MM.1S (cell line): ENCODE measurements around the gene HMHB1.

Experiments
- DNase-seq: peaks from one replicate; pipeline ENCODE4 v3.0.0-alpha.2; 2015
- H2AFZ ChIP-seq: fragments of 300-600 bp; sonication (generic); 2 replicates; pipeline ENCODE4 v1.6.0; 2016; ENCODE audit warnings: antibody characterized with exemption, low read length
- H3F3A ChIP-seq: fragments of 300-600 bp; sonication (generic); 2 replicates; pipeline ENCODE4 v1.6.1; 2016; ENCODE audit warnings: mild to moderate bottlenecking, antibody characterized with exemption, low read length, moderate library complexity, mixed read lengths; ENCODE audit not compliant: insufficient read depth
- H3K27ac ChIP-seq: fragments of 300-600 bp; sonication (generic); 2 replicates; pipeline ENCODE4 v1.5.1; 2016; ENCODE audit warnings: mild to moderate bottlenecking, low read length
- H3K27me3 ChIP-seq: fragments of 300-600 bp; sonication (generic); replicated peaks from 2 replicates; pipeline ENCODE4 v1.6.0; 2016; ENCODE audit warnings: low read length; ENCODE audit not compliant: insufficient read depth
- H3K36me3 ChIP-seq: fragments of 300-600 bp; sonication (generic); replicated peaks from 2 replicates; pipeline ENCODE4 v1.6.1; 2016; ENCODE audit warnings: mild to moderate bottlenecking, low read length, mixed read lengths; ENCODE audit not compliant: insufficient read depth
- H3K4me1 ChIP-seq: fragments of 300-600 bp; sonication (generic); 2 replicates; pipeline ENCODE4 v1.6.1; 2016; ENCODE audit warnings: low read length, mixed read lengths
- H3K4me2 ChIP-seq: fragments of 300-600 bp; sonication (generic); 2 replicates; pipeline ENCODE4 v1.6.0; 2016; ENCODE audit warnings: low read depth, low read length
- H3K4me3 ChIP-seq: fragments of 300-600 bp; sonication (generic); 2 replicates; pipeline ENCODE4 v1.5.1; 2016; ENCODE audit warnings: low read length, mixed read lengths
- H3K79me2 ChIP-seq: fragments of 300-600 bp; sonication (generic); 2 replicates; pipeline ENCODE4 v1.6.1; 2016; ENCODE audit warnings: mixed run types, low read length, mixed read lengths
- H3K9ac ChIP-seq: fragments of 300-600 bp; sonication (generic); 2 replicates; pipeline ENCODE4 v1.6.1; 2016; ENCODE audit warnings: low read length, mixed read lengths
- H3K9me2 ChIP-seq: fragments of 300-600 bp; sonication (generic); replicated peaks from 2 replicates; pipeline ENCODE4 v1.6.1; 2016; ENCODE audit warnings: mild to moderate bottlenecking, low read length, mixed read lengths; ENCODE audit not compliant: insufficient read depth
- H3K9me3 ChIP-seq: fragments of 300-600 bp; sonication (generic); replicated peaks from 2 replicates; pipeline ENCODE4 v1.6.1; 2016; ENCODE audit warnings: mild to moderate bottlenecking, low read length, mixed read lengths; ENCODE audit not compliant: insufficient read depth
- H4K20me1 ChIP-seq: fragments of 300-600 bp; sonication (generic); 2 replicates; pipeline ENCODE4 v1.6.1; 2016; ENCODE audit warnings: mild to moderate bottlenecking, low read length, moderate library complexity, mixed read lengths; ENCODE audit not compliant: insufficient read depth
- CTCF ChIP-seq: fragments of 300-600 bp; sonication (generic); IDR thresholded peaks from 2 replicates; pipeline ENCODE4 v1.5.1; 2016; ENCODE audit warnings: antibody characterized with exemption, low read length, mixed read lengths
- EZH2 ChIP-seq: fragments of 300-600 bp; sonication (generic); optimal IDR thresholded peaks from 2 replicates; pipeline ENCODE3; 2017; ENCODE audit warnings: low read depth, mild to moderate bottlenecking, antibody characterized with exemption, low read length, mixed read lengths
- EZH2phosphoT487 ChIP-seq: fragments of 300-600 bp; sonication (generic); IDR thresholded peaks from 2 replicates; pipeline ENCODE4 v1.6.1; 2018; ENCODE audit warnings: antibody characterized with exemption, low read length

Gene HMHB1

GRCh38 chr5:143835251-143835650 lies 23.3 kb downstream of the HMHB1 start:
- no peak for DNase-seq
- H3K9ac ChIP-seq, result no peak overlapping the region
- no peaks in the 10 kb centered on the region for H3K4me1 ChIP-seq
- no peaks in the 10 kb centered on the region for H4K20me1 ChIP-seq
- H3K4me3 ChIP-seq, result no peak overlapping the region
- no peak overlapping the region for H3K27ac ChIP-seq
- no peak overlapping the region for H3K4me2 ChIP-seq
- H3F3A ChIP-seq, result no peaks in the 10 kb centered on the region
- H3K9me2 ChIP-seq, result no peaks in the 10 kb centered on the region
- H3K9me3 ChIP-seq, result no peaks in the 10 kb centered on the region
- no peaks in the 10 kb centered on the region for H3K79me2 ChIP-seq
- TF ChIP-seq EZH2 (no peak), EZH2phosphoT487 (no peak), CTCF (no peak)
- no peaks in the 10 kb centered on the region for H3K36me3 ChIP-seq
- no peak overlapping the region for H2AFZ ChIP-seq
- H3K27me3 ChIP-seq, result no peaks in the 10 kb centered on the region

- H3K9ac ChIP-seq, result no peak overlapping the region
- H3K79me2 ChIP-seq, result no peaks in the 10 kb centered on the region
- no peak overlapping the region for H2AFZ ChIP-seq
- H3K9me2 ChIP-seq, result no peaks in the 10 kb centered on the region
- no peaks in the 10 kb centered on the region for H3K9me3 ChIP-seq
- TF ChIP-seq CTCF (no peak), EZH2phosphoT487 (no peak), EZH2 (no peak)
- H3K4me1 ChIP-seq, result no peaks in the 10 kb centered on the region
- H3K4me2 ChIP-seq, result no peak overlapping the region
- no peak overlapping the region for H3K27ac ChIP-seq
- no peaks in the 10 kb centered on the region for H4K20me1 ChIP-seq
- no peak overlapping the region for H3K4me3 ChIP-seq
- H3K36me3 ChIP-seq, result no peaks in the 10 kb centered on the region
- no peaks in the 10 kb centered on the region for H3K27me3 ChIP-seq
- H3F3A ChIP-seq, result no peaks in the 10 kb centered on the region
- DNase-seq, result no peak
Measured at GRCh38 chr5:143836161-143836725, 24.3 kb downstream of the HMHB1 start.

GRCh38 chr5:143837306-143837848 lies 25.4 kb downstream of the HMHB1 start:
- Histone ChIP-seq H3K9ac (no peak overlapping the region), H3K79me2 (no peaks in the 10 kb centered on the region), H3K9me3 (no peaks in the 10 kb centered on the region), H2AFZ (no peak overlapping the region), H3K27ac (no peak overlapping the region), H3K9me2 (no peaks in the 10 kb centered on the region), H3K4me2 (no peak overlapping the region), H3K27me3 (no peaks in the 10 kb centered on the region), H3F3A (no peaks in the 10 kb centered on the region), H3K36me3 (no peaks in the 10 kb centered on the region), H4K20me1 (no peaks in the 10 kb centered on the region), H3K4me1 (no peaks in the 10 kb centered on the region), H3K4me3 (no peak overlapping the region)
- DNase-seq, result no peak
- no peak for TF ChIP-seq EZH2
- no peak for TF ChIP-seq CTCF
- no peak for TF ChIP-seq EZH2phosphoT487
